DMS114 treated with DMSO at 0.1 percent for 48 hours (cell line): Measurements from ENCODE around the gene TAB2.
A peak's percentile ranks its signal among the peaks of the same experiment; 100 is the strongest.

ENCODE experiments used
- DNase-seq: peaks from one replicate; lab custom pipeline; 2025; ENCODE audit not compliant: unreplicated experiment; lab: John Stamatoyannopoulos, UW

TAB2 gene

GRCh38 chr6:149409617-149410016, 92.1 kb downstream of the TAB2 start:
- DNase-seq = no peak

GRCh38 chr6:149410557-149410956, 93.0 kb downstream of the TAB2 start:
- no peak for DNase-seq

GRCh38 chr6:149414009-149414408, 96.5 kb downstream of the TAB2 start:
- no peak for DNase-seq

DNA sequence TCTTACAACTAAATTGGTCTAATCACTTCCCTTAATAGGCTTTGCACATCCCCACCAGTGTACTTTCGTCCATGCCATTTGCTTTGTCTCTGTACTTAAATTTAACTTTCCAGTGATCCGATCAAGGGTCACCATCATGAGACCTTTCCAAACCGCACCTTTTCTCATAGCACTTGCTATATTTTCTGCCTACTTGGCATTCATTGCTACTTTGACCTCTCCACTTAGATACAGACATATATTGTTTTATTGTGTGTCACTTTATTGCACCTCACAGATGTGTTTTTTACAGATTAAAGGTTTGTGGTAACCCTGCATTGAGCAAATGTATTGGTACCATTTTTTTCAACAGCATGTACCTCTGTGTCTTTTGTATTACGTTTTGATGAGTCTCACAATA, 97.3 kb downstream of the TAB2 start:
- DNase-seq = no peak

DNA sequence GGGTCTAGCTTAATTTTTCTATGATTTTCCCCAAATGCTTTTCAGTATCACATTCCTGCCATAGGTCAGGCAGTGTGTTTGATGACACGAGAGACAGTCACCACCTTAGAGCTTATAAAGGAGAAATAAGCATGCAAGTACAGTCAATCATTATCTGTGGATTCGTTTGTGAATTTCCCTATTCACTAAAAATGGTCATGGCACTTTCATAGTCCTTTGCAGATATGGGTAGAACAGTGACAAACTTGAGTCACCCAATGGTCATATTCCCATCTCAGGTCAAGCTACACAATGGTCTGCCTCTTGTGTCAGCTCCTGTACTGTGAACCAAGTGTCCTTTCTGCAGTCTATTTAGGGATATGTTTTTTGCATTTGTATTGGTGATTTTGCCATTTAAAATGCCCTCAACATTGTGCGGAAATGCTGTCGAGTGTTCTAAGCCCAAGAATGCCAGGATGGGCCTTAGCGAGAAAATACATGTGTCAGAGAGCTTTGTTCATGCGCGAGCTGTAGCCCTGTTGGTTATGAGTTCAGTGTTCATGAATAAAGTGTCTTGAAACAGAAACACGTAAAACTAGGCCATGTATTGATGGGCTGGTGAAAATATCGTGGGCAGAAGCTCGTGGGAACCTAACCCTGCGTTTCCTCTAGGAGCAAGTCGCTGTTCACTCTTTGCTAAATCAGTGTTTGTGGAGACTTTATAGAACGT, 102.3 kb downstream of the TAB2 start:
- DNase-seq = no peak

DNA sequence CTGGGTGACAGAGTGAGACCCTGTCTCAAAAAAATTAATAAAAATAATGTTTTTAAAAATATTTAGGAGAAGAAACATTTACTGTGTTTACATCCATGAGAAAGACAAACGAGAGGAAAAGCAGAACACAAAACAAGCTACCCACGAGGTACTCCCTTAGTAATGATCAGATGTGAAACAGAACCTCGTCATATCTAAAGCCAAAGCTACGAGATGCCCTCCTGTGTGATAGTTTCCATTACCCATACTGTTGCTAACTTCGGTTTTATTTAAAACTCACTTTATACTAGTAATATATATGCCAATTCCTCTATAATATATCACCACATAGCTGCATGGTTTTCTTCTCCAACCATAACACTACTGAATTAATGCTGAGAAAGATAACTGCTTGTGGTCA, 103.6 kb downstream of the TAB2 start:
- DNase-seq = no peak

GRCh38 chr6:149422581-149422980, 105.1 kb downstream of the TAB2 start:
- DNase-seq = no peak

- DNase-seq = no peak
Observed at GRCh38 chr6:149423964-149424440, 106.5 kb downstream of the TAB2 start.

GRCh38 chr6:149425224-149425623, 107.7 kb downstream of the TAB2 start:
- DNase-seq = no peak

- no peak for DNase-seq
Observed at GRCh38 chr6:149425754-149426153, 108.2 kb downstream of the TAB2 start.

- DNase-seq = no peak
Observed at GRCh38 chr6:149428606-149429005, 111.1 kb downstream of the TAB2 start.

DNA sequence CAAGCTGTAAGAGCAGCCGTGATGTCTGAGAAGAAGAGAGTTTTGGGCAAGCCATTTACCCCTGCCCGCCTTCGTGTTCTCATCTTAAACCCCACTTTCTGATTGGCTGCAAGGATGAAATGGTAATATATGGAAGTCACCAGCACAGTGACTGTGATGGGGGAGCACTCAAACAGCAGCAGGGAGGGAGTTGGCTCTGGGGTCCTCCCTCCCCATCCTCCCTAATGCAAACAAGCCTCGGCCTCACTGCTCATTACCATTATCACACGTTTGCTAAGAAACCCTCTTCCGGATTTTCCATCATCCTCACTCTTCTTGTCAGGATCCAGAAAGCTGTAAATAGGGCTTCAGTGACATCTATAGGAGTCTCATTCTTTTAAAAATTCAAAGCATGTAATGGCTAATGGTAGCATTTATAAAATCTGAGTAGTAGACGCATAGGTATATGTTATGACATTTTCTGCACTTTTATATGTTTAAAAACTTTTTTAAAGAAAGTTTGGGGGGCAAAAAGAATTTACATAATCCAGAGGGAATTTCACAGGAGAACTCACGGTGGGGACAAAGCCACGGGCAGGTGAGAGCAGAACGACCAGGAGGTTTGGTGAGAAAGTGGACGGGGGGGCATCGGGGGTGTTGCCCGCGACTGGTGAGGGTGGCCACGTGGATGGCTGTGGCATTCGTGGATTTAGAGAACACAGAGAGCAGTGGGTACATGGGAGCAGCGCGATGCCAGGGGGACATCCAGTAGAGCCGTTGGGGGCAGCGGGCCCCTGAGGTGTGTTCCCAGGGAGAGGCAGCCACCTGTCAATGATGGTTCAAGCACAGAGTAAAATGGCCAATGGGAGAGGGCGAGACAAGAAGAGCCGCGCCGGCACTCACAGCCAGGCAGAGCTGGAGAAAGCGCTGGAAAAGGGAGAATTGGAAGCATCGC, 112.2 kb downstream of the TAB2 start:
- DNase-seq = no peak

DNA sequence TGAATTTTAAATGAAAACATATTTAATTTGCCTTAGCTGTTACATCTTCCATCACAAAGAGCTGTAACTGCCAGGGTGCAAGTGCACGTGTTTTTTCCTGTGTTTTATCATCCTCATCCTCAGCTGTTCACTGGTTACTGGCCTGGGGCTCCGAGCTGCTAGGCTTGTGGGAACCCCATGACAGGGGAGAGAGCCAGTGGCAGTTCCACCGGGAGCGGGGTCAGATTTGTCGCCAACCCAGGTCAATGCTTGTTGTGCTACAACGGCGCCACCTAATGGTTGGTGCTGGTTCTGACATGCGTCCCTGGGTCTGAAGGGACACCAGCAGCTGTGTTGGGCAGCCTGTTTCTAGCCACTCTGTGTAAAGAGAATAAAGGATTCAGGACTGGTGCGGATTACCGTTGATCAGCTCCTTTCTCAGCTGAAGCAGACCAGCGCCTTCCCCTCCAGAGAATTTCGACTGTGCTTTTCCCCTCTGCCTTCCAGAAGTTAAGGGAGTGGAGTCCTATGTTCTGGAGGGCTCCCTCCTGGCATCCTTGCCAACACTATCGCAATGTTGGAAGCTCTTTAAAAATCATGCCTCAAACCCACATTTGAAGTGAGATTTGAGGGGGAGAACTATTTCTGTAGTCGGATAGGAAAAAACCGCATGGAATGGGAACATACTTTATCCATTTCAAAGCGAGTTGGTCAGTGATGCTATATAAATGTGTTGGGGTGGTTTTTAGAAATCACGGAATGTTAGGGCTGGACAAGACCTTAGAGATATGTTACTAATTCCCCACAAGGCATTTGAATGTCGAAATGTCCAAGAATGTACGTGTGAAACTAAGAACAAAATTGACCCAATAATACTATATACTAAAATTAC, 114.6 kb downstream of the TAB2 start:
- DNase-seq = peak; percentile 41

GRCh38 chr6:149433405-149433804, 115.9 kb downstream of the TAB2 start:
- no peak for DNase-seq

GRCh38 chr6:149433881-149434280, 116.4 kb downstream of the TAB2 start:
- no peak for DNase-seq

GRCh38 chr6:149435919-149436586, 118.5 kb downstream of the TAB2 start:
- no peak for DNase-seq

DNA sequence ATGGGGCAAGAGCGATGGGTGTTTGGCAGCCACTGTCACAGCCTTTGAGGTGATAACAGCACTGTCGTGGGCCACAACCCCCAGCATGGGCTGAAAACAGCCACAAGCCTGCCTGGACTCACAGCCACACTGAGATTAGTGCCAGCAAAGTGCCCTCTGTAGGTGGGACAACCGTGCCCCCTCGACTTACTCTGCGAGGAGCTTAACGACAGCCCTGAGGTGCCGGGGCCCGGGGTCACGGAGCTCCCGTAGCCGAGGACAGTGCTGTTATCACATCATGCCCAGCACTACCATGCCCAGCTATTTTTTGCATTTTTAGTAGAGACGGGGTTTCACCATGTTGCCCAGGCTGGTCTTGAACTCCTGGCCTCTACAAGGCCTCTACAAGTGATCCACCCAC, 119.1 kb downstream of the TAB2 start:
- DNase-seq = no peak

DNA sequence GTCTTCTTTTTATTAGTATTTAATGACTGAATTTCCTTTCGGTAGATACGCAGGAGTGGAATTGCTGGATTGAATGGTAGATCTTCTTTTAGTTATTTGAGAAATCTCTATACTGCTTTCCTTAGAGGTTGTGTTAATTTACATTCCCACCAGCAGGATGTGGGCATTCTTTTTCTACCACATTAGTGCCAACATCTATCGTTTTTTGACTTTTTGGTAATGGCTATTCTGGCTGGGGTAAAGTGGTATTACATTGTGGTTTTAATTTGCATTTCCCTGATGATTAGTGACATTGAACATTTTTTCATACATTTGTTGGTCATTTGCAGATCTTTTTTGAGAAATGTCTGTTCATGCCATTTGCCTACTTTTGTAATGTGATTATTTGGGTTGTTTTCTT, 119.7 kb downstream of the TAB2 start:
- no peak for DNase-seq

- DNase-seq = no peak
Observed at GRCh38 chr6:149438855-149439254, 121.3 kb downstream of the TAB2 start.

DNA sequence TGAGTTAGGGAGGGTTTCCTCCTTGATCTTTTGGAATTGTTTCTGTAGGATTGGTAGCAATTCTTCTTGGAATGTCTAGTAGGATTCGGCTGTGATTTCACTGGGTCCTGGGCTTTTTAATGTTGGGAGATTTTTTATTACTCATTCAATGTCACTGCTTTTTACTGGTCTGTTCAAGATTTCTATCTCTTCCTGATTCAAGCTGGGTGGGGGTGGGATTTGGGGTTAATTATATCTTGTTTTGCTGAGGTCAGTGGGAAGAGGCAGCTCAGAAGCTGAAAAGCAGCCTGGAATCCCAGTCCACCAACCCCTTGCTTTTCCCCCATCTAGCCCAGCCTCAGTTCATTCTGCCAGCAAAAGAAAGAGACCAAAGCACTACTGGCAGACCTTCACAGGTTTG, 122.1 kb downstream of the TAB2 start:
- no peak for DNase-seq
